H9 (cell line): ENCODE measurements around the gene CCR7. TPM values are rescaled to one million over a fixed set of nuclear protein-coding genes. Genes with fewer than 3 reads are reported as not detected.
A peak's percentile ranks its signal among the peaks of the same experiment; 100 is the strongest.

Source experiments
- DNase-seq: peaks from one replicate; pipeline ENCODE4 v3.0.0-alpha.2; 2017
- H2AFZ ChIP-seq: one replicate; pipeline ENCODE4 v1.6.1; 2013; ENCODE audit warnings: mild to moderate bottlenecking, low read length, control low read depth, moderate library complexity
- H2AK5ac ChIP-seq: 2 replicates; pipeline ENCODE4 v1.6.1; 2013; ENCODE audit warnings: low read length, control low read depth, mixed read lengths; ENCODE audit not compliant: insufficient read length
- H2BK120ac ChIP-seq: one replicate; pipeline ENCODE4 v1.6.1; 2013; ENCODE audit warnings: low read depth, mild to moderate bottlenecking, low read length, control low read depth, inconsistent platforms; ENCODE audit not compliant: poor library complexity, severe bottlenecking
- H2BK12ac ChIP-seq: 2 replicates; pipeline ENCODE4 v1.6.1; 2013; ENCODE audit warnings: low read length, control low read depth, mixed read lengths, low read depth; ENCODE audit not compliant: insufficient read length
- H2BK15ac ChIP-seq: 2 replicates; pipeline ENCODE4 v1.6.1; 2013; ENCODE audit warnings: low read depth, low read length, control low read depth
- H2BK20ac ChIP-seq: one replicate; pipeline ENCODE4 v1.6.1; 2013; ENCODE audit warnings: low read depth, mild to moderate bottlenecking, low read length, control low read depth, inconsistent platforms; ENCODE audit not compliant: poor library complexity, severe bottlenecking
- H2BK5ac ChIP-seq: 2 replicates; pipeline ENCODE4 v1.6.1; 2013; ENCODE audit warnings: low read length, control low read depth, mixed read lengths; ENCODE audit not compliant: insufficient read length
- H3K14ac ChIP-seq: 2 replicates; pipeline ENCODE4 v1.6.1; 2013; ENCODE audit warnings: low read length, control low read depth; ENCODE audit not compliant: insufficient read depth
- H3K18ac ChIP-seq: 2 replicates; pipeline ENCODE4 v1.6.1; 2013; ENCODE audit warnings: low read depth, mild to moderate bottlenecking, mixed read lengths, low read length, control low read depth; ENCODE audit not compliant: insufficient read length
- H3K23ac ChIP-seq: 2 replicates; pipeline ENCODE4 v1.6.1; 2013; ENCODE audit warnings: low read length, control low read depth, mixed read lengths, low read depth; ENCODE audit not compliant: insufficient read length
- H3K23me2 ChIP-seq: 2 replicates; pipeline ENCODE4 v1.6.1; 2013; ENCODE audit warnings: low read depth, mild to moderate bottlenecking, mixed read lengths, low read length, control low read depth; ENCODE audit not compliant: insufficient read length, poor library complexity, severe bottlenecking
- H3K27ac ChIP-seq: 2 replicates; pipeline ENCODE4 v1.5.1; 2013; ENCODE audit warnings: low read length, control low read depth, mixed read lengths, low read depth; ENCODE audit not compliant: insufficient read length
- H3K27me3 ChIP-seq: 2 replicates; pipeline ENCODE4 v1.6.1; 2013; ENCODE audit warnings: low read length, control low read depth, inconsistent platforms; ENCODE audit not compliant: insufficient read depth
- H3K4ac ChIP-seq: 2 replicates; pipeline ENCODE4 v1.6.1; 2013; ENCODE audit warnings: low read depth, mild to moderate bottlenecking, control low read depth, inconsistent platforms, low read length, moderate library complexity
- H3K4me1 ChIP-seq: 2 replicates; pipeline ENCODE4 v1.6.1; 2013; ENCODE audit warnings: low read length, control low read depth, inconsistent platforms; ENCODE audit not compliant: insufficient read depth
- H3K4me2 ChIP-seq: 2 replicates; pipeline ENCODE4 v1.6.1; 2013; ENCODE audit warnings: low read length, control low read depth, mixed read lengths; ENCODE audit not compliant: insufficient read length, insufficient read depth
- H3K56ac ChIP-seq: 2 replicates; pipeline ENCODE4 v1.6.1; 2013; ENCODE audit warnings: low read depth, mild to moderate bottlenecking, mixed read lengths, low read length, control low read depth; ENCODE audit not compliant: insufficient read length
- H3K79me1 ChIP-seq: 2 replicates; pipeline ENCODE4 v1.6.1; 2013; ENCODE audit warnings: low read depth, mild to moderate bottlenecking, moderate library complexity, low read length, control low read depth, inconsistent platforms; ENCODE audit not compliant: insufficient read depth, poor library complexity, severe bottlenecking
- H3K79me2 ChIP-seq: 2 replicates; pipeline ENCODE4 v1.6.1; 2013; ENCODE audit warnings: low read length, control low read depth, inconsistent platforms; ENCODE audit not compliant: insufficient read depth
- H3K9ac ChIP-seq: 2 replicates; pipeline ENCODE4 v1.6.1; 2013; ENCODE audit warnings: low read length, control low read depth, mixed read lengths; ENCODE audit not compliant: insufficient read length; ENCODE audit errors: extremely low read depth
- H3K9me3 ChIP-seq: one replicate; pipeline ENCODE4 v1.6.1; 2013; ENCODE audit warnings: low read depth, low read length, inconsistent platforms; ENCODE audit not compliant: control insufficient read depth
- H3T11ph ChIP-seq: one replicate; pipeline ENCODE4 v1.6.1; 2013; ENCODE audit warnings: mild to moderate bottlenecking, low read length, control low read depth, inconsistent platforms
- H4K20me1 ChIP-seq: one replicate; pipeline ENCODE4 v1.6.1; 2013; ENCODE audit not compliant: control insufficient read depth, insufficient read length, insufficient read depth
- H4K5ac ChIP-seq: 2 replicates; pipeline ENCODE4 v1.6.1; 2013; ENCODE audit warnings: low read depth, mild to moderate bottlenecking, mixed read lengths, low read length, control low read depth; ENCODE audit not compliant: insufficient read length
- H4K8ac ChIP-seq: replicated peaks from 2 replicates; pipeline ENCODE4 v1.6.1; 2013; ENCODE audit warnings: low read length, control low read depth, mixed read lengths, low read depth; ENCODE audit not compliant: insufficient read length
- H4K91ac ChIP-seq: 2 replicates; pipeline ENCODE4 v1.6.1; 2013; ENCODE audit warnings: low read depth, mild to moderate bottlenecking, moderate library complexity, mixed read lengths, low read length, control low read depth; ENCODE audit not compliant: insufficient read length
- H3K27ac Mint-ChIP-seq, 3 experiments: 2 replicates in 2 of 3; 3 replicates in 1 of 3; pipeline ENCODE4 v1.8.0; 2020 to 2021; ENCODE audit warnings: mixed read lengths in 3 of 3, mild to moderate bottlenecking in 1 of 3, moderate library complexity in 1 of 3
- H3K27me3 Mint-ChIP-seq: 2 replicates; pipeline ENCODE4 v1.8.0; 2021; ENCODE audit warnings: low read depth, mild to moderate bottlenecking, moderate library complexity, mixed read lengths
- H3K36me3 Mint-ChIP-seq, 3 experiments: 2 replicates in 2 of 3; 3 replicates in 1 of 3; pipeline ENCODE4 v1.8.0; 2020 to 2021; ENCODE audit warnings: low read depth in 3 of 3, mixed read lengths in 3 of 3; ENCODE audit not compliant: insufficient read depth in 1 of 3
- H3K4me1 Mint-ChIP-seq, 2 experiments: 2 replicates each; pipeline ENCODE4 v1.8.0; 2020; ENCODE audit warnings: mixed read lengths in 2 of 2
- H3K4me3 Mint-ChIP-seq, 2 experiments: 2 replicates in 1 of 2; 3 replicates in 1 of 2; pipeline ENCODE4 v1.8.0; 2020 to 2021; ENCODE audit warnings: mild to moderate bottlenecking in 2 of 2, mixed read lengths in 2 of 2, moderate library complexity in 1 of 2
- H3K9me3 Mint-ChIP-seq, 2 experiments: 2 replicates in 1 of 2; 3 replicates in 1 of 2; pipeline ENCODE4 v1.8.0; 2020; ENCODE audit warnings: mild to moderate bottlenecking in 2 of 2, mixed read lengths in 2 of 2, moderate library complexity in 1 of 2
- CTCF ChIP-seq: fragments of 200-600 bp; sonication (generic); conservative IDR thresholded peaks from 3 replicates; pipeline ENCODE4 v1.8.0; 2021; ENCODE audit warnings: antibody characterized with exemption, mild to moderate bottlenecking
- WGBS: extraction: QIAGEN DNeasy Blood & Tissue Kit; methylation state at CpG from one replicate; pipeline ENCODE4 v1.1.7; 2013; ENCODE audit warnings: missing lambda C conversion rate, low lambda C conversion rate, mixed read lengths; ENCODE audit not compliant: insufficient read length; ENCODE audit errors: extremely low coverage; 5-methylcytosine and 5-hydroxymethylcytosine counted together
- total RNA-seq: library from RNA; stranded (reverse); gene quantifications from 2 replicates; pipeline ENCODE4 v1.2.1, GENCODE V29; 2021

Gene CCR7
- total RNA-seq, 1 experiment from 2014 or later: 0.31 TPM

- no peak overlapping the region for H2BK12ac ChIP-seq
- no CpG with 5 or more reads among the region's 7 CpGs for WGBS
- no peak overlapping the region for H3K4me3 Mint-ChIP-seq
Measured at GRCh38 chr17:40514013-40514875, 51.0 kb downstream of the CCR7 start.

More at GRCh38 chr17:40514013-40514875, 51.0 kb downstream of the CCR7 start:
- no peak overlapping the region for H3T11ph ChIP-seq
- no peak for DNase-seq
- H3K79me1 ChIP-seq: no peaks in the 10 kb centered on the region
- no peak overlapping the region for H2BK5ac ChIP-seq
- no peak overlapping the region for H3K27ac ChIP-seq
- no peak overlapping the region for H2BK20ac ChIP-seq
- H3K4ac ChIP-seq: no peak overlapping the region
- H2AFZ ChIP-seq: no peak overlapping the region
- Mint-ChIP-seq H3K4me1 (peaks cover 27% of the 10 kb centered on the region in 2 experiments), H3K9me3 (no peaks in the 10 kb centered on the region), H3K36me3 (no peaks in the 10 kb centered on the region; a peak in 1 of 7 replicates), H3K27ac (peak overlapping the region in 1 of 3 experiments; percentile 9; a peak in 1 of 7 replicates), H3K27me3 (peaks cover 15% of the 10 kb centered on the region)
- H4K20me1 ChIP-seq: no peaks in the 10 kb centered on the region
- no peak overlapping the region for H2BK120ac ChIP-seq
- no peak overlapping the region for H4K91ac ChIP-seq
- H3K4me1 ChIP-seq: peaks cover 4% of the 10 kb centered on the region; the same call in 1 of the 2 replicates
- no peak overlapping the region for H4K8ac ChIP-seq
- TF ChIP-seq CTCF: no peak
- H3K14ac ChIP-seq: no peak overlapping the region
- H3K9me3 ChIP-seq: no peaks in the 10 kb centered on the region
- no peak overlapping the region for H3K9ac ChIP-seq
- H3K56ac ChIP-seq: no peak overlapping the region
- H3K23me2 ChIP-seq: no peaks in the 10 kb centered on the region
- no peak overlapping the region for H2BK15ac ChIP-seq
- no peaks in the 10 kb centered on the region for H3K79me2 ChIP-seq
- H3K4me2 ChIP-seq: no peak overlapping the region
- H4K5ac ChIP-seq: no peak overlapping the region
- no peak overlapping the region for H2AK5ac ChIP-seq
- no peak overlapping the region for H3K18ac ChIP-seq
- no peak overlapping the region for H3K23ac ChIP-seq
- no peaks in the 10 kb centered on the region for H3K27me3 ChIP-seq
